ENCODE data around the gene HOXC9.

DNA sequence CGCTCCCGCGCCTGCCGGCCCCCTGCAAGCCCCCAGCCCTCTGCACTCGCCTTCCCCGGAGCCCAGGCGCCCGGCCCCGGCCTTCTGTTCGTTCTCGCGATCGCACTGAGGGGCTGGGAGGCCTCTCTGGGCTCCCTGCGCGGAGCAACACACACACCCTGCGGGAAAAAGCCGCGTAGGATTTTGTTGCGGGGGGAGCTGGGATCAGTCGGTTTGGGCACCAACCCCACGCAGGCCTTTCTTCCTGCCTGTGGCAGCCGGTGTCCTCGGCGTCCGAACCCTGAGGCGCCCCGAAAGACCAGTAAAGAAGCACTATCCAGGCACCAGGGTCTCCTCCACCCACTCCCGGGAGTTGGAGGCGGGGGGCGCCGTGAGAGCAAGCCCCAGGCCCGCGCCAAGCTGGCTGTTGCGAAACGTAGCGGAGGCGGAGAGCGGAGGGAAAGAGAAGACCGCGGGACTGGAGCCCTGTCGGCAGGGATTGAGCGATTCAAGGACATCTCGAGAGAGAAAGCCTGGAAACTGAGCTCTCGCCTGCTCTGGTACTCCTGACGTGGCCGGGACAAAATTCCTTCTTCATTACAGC, 31.0 kb downstream of the HOXC9 start:
- TF ChIP-seq, protein P1, sequence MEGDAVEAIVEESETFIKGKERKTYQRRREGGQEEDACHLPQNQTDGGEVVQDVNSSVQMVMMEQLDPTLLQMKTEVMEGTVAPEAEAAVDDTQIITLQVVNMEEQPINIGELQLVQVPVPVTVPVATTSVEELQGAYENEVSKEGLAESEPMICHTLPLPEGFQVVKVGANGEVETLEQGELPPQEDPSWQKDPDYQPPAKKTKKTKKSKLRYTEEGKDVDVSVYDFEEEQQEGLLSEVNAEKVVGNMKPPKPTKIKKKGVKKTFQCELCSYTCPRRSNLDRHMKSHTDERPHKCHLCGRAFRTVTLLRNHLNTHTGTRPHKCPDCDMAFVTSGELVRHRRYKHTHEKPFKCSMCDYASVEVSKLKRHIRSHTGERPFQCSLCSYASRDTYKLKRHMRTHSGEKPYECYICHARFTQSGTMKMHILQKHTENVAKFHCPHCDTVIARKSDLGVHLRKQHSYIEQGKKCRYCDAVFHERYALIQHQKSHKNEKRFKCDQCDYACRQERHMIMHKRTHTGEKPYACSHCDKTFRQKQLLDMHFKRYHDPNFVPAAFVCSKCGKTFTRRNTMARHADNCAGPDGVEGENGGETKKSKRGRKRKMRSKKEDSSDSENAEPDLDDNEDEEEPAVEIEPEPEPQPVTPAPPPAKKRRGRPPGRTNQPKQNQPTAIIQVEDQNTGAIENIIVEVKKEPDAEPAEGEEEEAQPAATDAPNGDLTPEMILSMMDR (IDR thresholded peaks at IDR 0.05), result no peak
- TF ChIP-seq EP300 (IDR thresholded peaks at IDR 0.05), result no peak

Measured in upper lobe of left lung (tissue), 4 donors.